Occipital lobe (tissue), 2 donors: Measurements from ENCODE around the gene SGCD. TPM values are rescaled to one million over a fixed set of nuclear protein-coding genes. Genes with fewer than 3 reads are reported as not detected.

Experiments
- DNase-seq: peaks from one replicate; lab custom pipeline; 2025; lab: John Stamatoyannopoulos, UW
- total RNA-seq: library from RNA; depleted of rRNA; stranded (reverse); fragments of >200 nt; gene quantifications from one replicate; pipeline ENCODE4 v1.2.3, GENCODE V29; 2014

Gene SGCD
- total RNA-seq, 1 donor from 2014 or later: 7.5 TPM

GRCh38 chr5:156456857-156457256, 129.9 kb downstream of the SGCD start:
- no peak for DNase-seq

GRCh38 chr5:156459812-156460385, 132.9 kb downstream of the SGCD start:
- no peak for DNase-seq

GRCh38 chr5:156460471-156460870, 133.5 kb downstream of the SGCD start:
- DNase-seq: no peak

- DNase-seq: no peak
Observed at GRCh38 chr5:156466871-156467270, 139.9 kb downstream of the SGCD start.

GRCh38 chr5:156469636-156470035, 142.7 kb downstream of the SGCD start:
- no peak for DNase-seq

- DNase-seq: no peak
Observed at GRCh38 chr5:156471893-156472292, 144.9 kb downstream of the SGCD start.

GRCh38 chr5:156473269-156473908, 146.4 kb downstream of the SGCD start:
- no peak for DNase-seq

GRCh38 chr5:156474251-156474650, 147.3 kb downstream of the SGCD start:
- DNase-seq: peak; percentile 43

- no peak for DNase-seq
Observed at GRCh38 chr5:156475182-156476157, 148.5 kb downstream of the SGCD start.

- DNase-seq: no peak
Observed at GRCh38 chr5:156476158-156476551, 149.2 kb downstream of the SGCD start.

GRCh38 chr5:156476678-156477077, 149.7 kb downstream of the SGCD start:
- DNase-seq: no peak

GRCh38 chr5:156477196-156477595, 150.2 kb downstream of the SGCD start:
- no peak for DNase-seq

- no peak for DNase-seq
Observed at GRCh38 chr5:156479849-156480248, 152.9 kb downstream of the SGCD start.

- no peak for DNase-seq
Observed at GRCh38 chr5:156481741-156482140, 154.8 kb downstream of the SGCD start.

- DNase-seq: no peak
Observed at GRCh38 chr5:156482818-156483217, 155.9 kb downstream of the SGCD start.

- DNase-seq: no peak
Observed at GRCh38 chr5:156486394-156487238, 159.7 kb downstream of the SGCD start.

GRCh38 chr5:156491766-156492165, 164.8 kb downstream of the SGCD start:
- DNase-seq: no peak

- DNase-seq: no peak
Observed at GRCh38 chr5:156496291-156496690, 169.3 kb downstream of the SGCD start.

GRCh38 chr5:156497804-156498208, 170.8 kb downstream of the SGCD start:
- no peak for DNase-seq

GRCh38 chr5:156498226-156498980, 171.4 kb downstream of the SGCD start:
- DNase-seq: no peak

GRCh38 chr5:156500755-156501154, 173.8 kb downstream of the SGCD start:
- no peak for DNase-seq
